K562 (cell line): ENCODE data around the gene STARD6. TPM values are rescaled to one million over a fixed set of nuclear protein-coding genes. Genes with fewer than 3 reads are reported as not detected.

Experiments
- CBFA2T2 ChIP-seq: fragments of 450-650 bp; conservative IDR thresholded peaks from 2 replicates; pipeline ENCODE4 v1.6.1; 2017; ENCODE audit warnings: mild to moderate bottlenecking
- CBFA2T3 ChIP-seq: fragments of 450-650 bp; IDR thresholded peaks from 2 replicates; pipeline ENCODE4 v1.6.1; 2017
- CHD1 ChIP-seq: fragments of 200-600 bp; sonication (generic); IDR thresholded peaks from one replicate; pipeline ENCODE4 v1.6.1; 2012; ENCODE audit warnings: mild to moderate bottlenecking, moderate library complexity, low read length, inconsistent platforms
- COPS2 ChIP-seq: fragments of 450-650 bp; conservative IDR thresholded peaks from 2 replicates; pipeline ENCODE4 v1.6.1; 2016; ENCODE audit warnings: mild to moderate bottlenecking, moderate library complexity
- CXXC5 ChIP-seq: fragments of 250-450 bp; sonication (Bioruptor Pico); IDR thresholded peaks from 2 replicates; pipeline ENCODE4 v1.8.0; 2022; ENCODE audit warnings: inconsistent platforms, mild to moderate bottlenecking, moderate library complexity
- FOXJ3 ChIP-seq: sonication (generic); formaldehyde crosslinking; IDR thresholded peaks from 2 replicates; pipeline ENCODE4 v1.4.0; 2020; ENCODE audit warnings: mild to moderate bottlenecking, missing genetic modification reagents
- GABPB1 ChIP-seq: sonication (generic); formaldehyde crosslinking; IDR thresholded peaks from 2 replicates; pipeline ENCODE4 v1.8.0; 2022; ENCODE audit warnings: mild to moderate bottlenecking, missing genetic modification reagents
- HDAC2 ChIP-seq: fragments of 450-650 bp; IDR thresholded peaks from 2 replicates; pipeline ENCODE4 v1.6.1; 2016; ENCODE audit warnings: mild to moderate bottlenecking
- NFIX ChIP-seq: fragments of 250-450 bp; sonication (Bioruptor Pico); IDR thresholded peaks from 2 replicates; pipeline ENCODE4 v1.4.0; 2020; ENCODE audit warnings: low read depth, mild to moderate bottlenecking, moderate library complexity
- PCBP2 ChIP-seq: fragments of 200-400 bp; formaldehyde crosslinking; IDR thresholded peaks from 2 replicates; pipeline ENCODE4 v1.6.1; 2018; ENCODE audit warnings: low read length, low read depth, mild to moderate bottlenecking, moderate library complexity; ENCODE audit not compliant: poor library complexity, severe bottlenecking
- PHB2 ChIP-seq: fragments of 450-650 bp; IDR thresholded peaks from 2 replicates; pipeline ENCODE4 v1.6.1; 2017; ENCODE audit warnings: low read depth
- PRPF4 ChIP-seq: fragments of 200-400 bp; formaldehyde crosslinking; IDR thresholded peaks from one replicate; pipeline ENCODE4 v1.6.1; 2017; ENCODE audit warnings: low read length, low read depth, mild to moderate bottlenecking; ENCODE audit not compliant: insufficient read depth, poor library complexity, severe bottlenecking
- RAD21 ChIP-seq, 2 experiments: fragments of 250-450 bp in 1 of 2; fragments of 450-650 bp in 1 of 2; sonication (Bioruptor Pico) in 1 of 2; formaldehyde crosslinking in 1 of 2; IDR thresholded peaks in 1 of 2; conservative IDR thresholded peaks in 1 of 2; 2 replicates each; pipeline versions ENCODE4 v1.4.0 to v1.8.0; 2020 to 2022; ENCODE audit warnings: mild to moderate bottlenecking in 2 of 2, moderate library complexity in 1 of 2
- RBFOX2 ChIP-seq: fragments of 200-400 bp; formaldehyde crosslinking; IDR thresholded peaks from 2 replicates; pipeline ENCODE4 v1.6.1; 2017; ENCODE audit warnings: low read depth, mild to moderate bottlenecking, low read length, moderate library complexity
- SIN3B ChIP-seq: fragments of 450-650 bp; IDR thresholded peaks from 2 replicates; pipeline ENCODE4 v1.6.1; 2017; ENCODE audit warnings: low read depth, mild to moderate bottlenecking, moderate library complexity
- SMAD1 ChIP-seq: fragments of 150-350 bp; IDR thresholded peaks from 2 replicates; pipeline ENCODE4 v1.6.1; 2014; ENCODE audit warnings: low read length, low read depth; ENCODE audit not compliant: partially characterized antibody
- TBP ChIP-seq: optimal IDR thresholded peaks from 2 replicates; pipeline ENCODE3; 2011; ENCODE audit warnings: low read depth, low read length, improper control_type of control experiment
- ZFX ChIP-seq: sonication (generic); formaldehyde crosslinking; IDR thresholded peaks from 2 replicates; pipeline ENCODE4 v1.8.0; 2022; ENCODE audit warnings: mild to moderate bottlenecking, missing genetic modification reagents, moderate library complexity
- ZNF699 ChIP-seq: fragments of 250-450 bp; sonication (Bioruptor Pico); IDR thresholded peaks from 2 replicates; pipeline ENCODE4 v1.8.0; 2021; ENCODE audit warnings: mild to moderate bottlenecking, moderate library complexity; ENCODE audit not compliant: insufficient replicate concordance
- polyA plus RNA-seq, 8 experiments: library from polyadenylated mRNA; depleted of rRNA in 4 of 8; stranded (reverse) in 5 of 8; unstranded in 3 of 8; fragments of >200 nt; fragmentation: Nextera tagmentation in 2 of 8; fragmentation: Illumina TruSeq in 1 of 8; extraction: Ambion mirVana in 2 of 8; extraction: Trizol in 1 of 8; gene quantifications; 2 replicates each; pipeline versions ENCODE4 v1.2.1 to v1.2.3, GENCODE V29; 2011 to 2014; ENCODE audit warnings: inconsistent platforms in 1 of 8, missing spikeins in 1 of 8
- total RNA-seq, 7 experiments: library from RNA; depleted of rRNA in 6 of 7; stranded (reverse); fragments of >200 nt in 6 of 7; fragmentation: Illumina TruSeq in 2 of 7; extraction: Trizol in 2 of 7; gene quantifications; 2 replicates each; pipeline versions ENCODE4 v1.2.1 to v1.2.3, GENCODE V29; 2011 to 2021; ENCODE audit warnings: low replicate concordance in 1 of 7
- TF ChIP-seq, protein P1 (sequence below): sonication (generic); formaldehyde crosslinking; IDR thresholded peaks from 2 replicates; pipeline ENCODE4 v1.8.1; 2023; ENCODE audit warnings: mild to moderate bottlenecking, missing genetic modification reagents
- TF ChIP-seq, protein P2 (sequence below): sonication (generic); formaldehyde crosslinking; IDR thresholded peaks from 2 replicates; pipeline ENCODE4 v1.8.0; 2022; ENCODE audit warnings: mild to moderate bottlenecking, missing genetic modification reagents
- TF ChIP-seq, protein P3 (sequence below): fragments of 250-450 bp; sonication (Bioruptor Pico); IDR thresholded peaks from 2 replicates; pipeline ENCODE4 v1.8.0; 2021; ENCODE audit warnings: mild to moderate bottlenecking, moderate library complexity
- TF ChIP-seq, protein P4 (sequence below): IDR thresholded peaks from 2 replicates; pipeline ENCODE4 v1.6.1; 2011; ENCODE audit not compliant: insufficient read length; ENCODE audit errors: extremely low read depth
- TF ChIP-seq, protein P5 (sequence below): fragments of 450-650 bp; conservative IDR thresholded peaks from 2 replicates; pipeline ENCODE4 v1.6.1; 2016; ENCODE audit warnings: missing genetic modification characterization, low read depth, mild to moderate bottlenecking, missing compliant biosample characterization, moderate library complexity

Gene STARD6
- total and polyA plus RNA-seq, 9 of the 15 experiments (the other 6 are each of a cell fraction or from before 2014, with no cell fraction given) = 0.11 to 0.15 TPM; not detected in 7

DNA sequence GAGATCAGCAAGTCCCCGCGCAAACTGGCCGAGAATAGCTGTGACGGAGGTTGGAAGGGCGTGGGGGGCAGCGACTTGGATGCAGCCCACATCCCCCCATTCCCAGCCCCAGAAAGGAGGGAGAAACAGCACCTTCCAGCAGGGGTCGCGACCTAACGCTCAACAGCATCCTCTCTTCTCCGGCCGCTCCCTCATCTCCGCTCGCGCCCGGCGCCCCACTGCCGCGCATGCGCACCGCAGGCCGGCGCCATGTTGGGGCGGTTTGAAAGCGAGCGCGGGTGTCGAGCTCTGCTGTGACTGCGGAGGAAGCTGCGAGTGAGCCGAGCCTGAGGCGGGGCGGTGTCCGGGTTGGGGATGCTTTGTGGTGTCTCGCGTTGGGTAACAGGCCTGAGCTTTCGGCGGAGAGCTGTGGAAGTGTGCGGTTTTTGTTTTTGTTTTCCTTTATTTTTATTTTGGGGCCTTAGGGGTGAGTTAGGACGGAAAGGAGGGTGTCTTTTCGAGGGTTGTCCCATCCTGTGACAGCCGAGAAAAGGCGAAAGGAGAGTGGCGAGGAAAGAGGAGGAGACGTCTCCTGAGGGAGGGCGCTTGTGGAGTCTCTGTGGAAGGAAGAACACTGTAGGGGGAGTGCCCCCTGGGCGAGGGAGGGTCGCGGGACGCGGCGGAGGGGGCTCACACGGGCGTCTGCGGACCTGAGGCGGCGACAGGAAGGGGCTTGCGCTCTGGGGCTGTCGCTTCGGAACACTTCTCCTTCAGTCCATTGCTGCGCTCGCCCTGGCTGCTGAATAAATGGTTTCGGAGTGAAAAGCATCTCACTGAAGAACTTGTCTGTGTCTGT is at the start of gene STARD6, which contains the start of gene C18orf54 (continued):
- TF ChIP-seq, protein P1, sequence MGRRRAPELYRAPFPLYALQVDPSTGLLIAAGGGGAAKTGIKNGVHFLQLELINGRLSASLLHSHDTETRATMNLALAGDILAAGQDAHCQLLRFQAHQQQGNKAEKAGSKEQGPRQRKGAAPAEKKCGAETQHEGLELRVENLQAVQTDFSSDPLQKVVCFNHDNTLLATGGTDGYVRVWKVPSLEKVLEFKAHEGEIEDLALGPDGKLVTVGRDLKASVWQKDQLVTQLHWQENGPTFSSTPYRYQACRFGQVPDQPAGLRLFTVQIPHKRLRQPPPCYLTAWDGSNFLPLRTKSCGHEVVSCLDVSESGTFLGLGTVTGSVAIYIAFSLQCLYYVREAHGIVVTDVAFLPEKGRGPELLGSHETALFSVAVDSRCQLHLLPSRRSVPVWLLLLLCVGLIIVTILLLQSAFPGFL (CRISPR knock-in tag) = no peak
- TF ChIP-seq, protein P2, sequence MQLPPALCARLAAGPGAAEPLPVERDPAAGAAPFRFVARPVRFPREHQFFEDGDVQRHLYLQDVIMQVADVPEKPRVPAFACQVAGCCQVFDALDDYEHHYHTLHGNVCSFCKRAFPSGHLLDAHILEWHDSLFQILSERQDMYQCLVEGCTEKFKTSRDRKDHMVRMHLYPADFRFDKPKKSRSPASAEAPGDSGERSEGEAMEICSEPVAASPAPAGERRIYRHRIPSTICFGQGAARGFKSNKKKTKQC (CRISPR knock-in tag) = no peak
- TF ChIP-seq RAD21 (CRISPR knock-in tag; conservative IDR thresholded peaks at IDR 0.05 in 1 of 2, IDR thresholded peaks at IDR 0.05 in 1 of 2) (peak; percentile 22 to 38; a peak in 2 of 4 replicates), PRPF4 (no peak), CXXC5 (CRISPR knock-in tag) (peak; percentile 62), SIN3B (no peak), FOXJ3 (CRISPR knock-in tag) (no peak), PCBP2 (no peak), CBFA2T3 (no peak), ZFX (CRISPR knock-in tag) (peak; percentile 56), GABPB1 (CRISPR knock-in tag) (no peak), ZNF699 (CRISPR knock-in tag) (no peak), RBFOX2 (peak; percentile 95), TBP (peak; percentile 57), PHB2 (no peak), SMAD1 (no peak), COPS2 (no peak), NFIX (CRISPR knock-in tag) (no peak), CHD1 (peak; percentile 34), CBFA2T2 (no peak), HDAC2 (no peak)
- TF ChIP-seq, protein P3, sequence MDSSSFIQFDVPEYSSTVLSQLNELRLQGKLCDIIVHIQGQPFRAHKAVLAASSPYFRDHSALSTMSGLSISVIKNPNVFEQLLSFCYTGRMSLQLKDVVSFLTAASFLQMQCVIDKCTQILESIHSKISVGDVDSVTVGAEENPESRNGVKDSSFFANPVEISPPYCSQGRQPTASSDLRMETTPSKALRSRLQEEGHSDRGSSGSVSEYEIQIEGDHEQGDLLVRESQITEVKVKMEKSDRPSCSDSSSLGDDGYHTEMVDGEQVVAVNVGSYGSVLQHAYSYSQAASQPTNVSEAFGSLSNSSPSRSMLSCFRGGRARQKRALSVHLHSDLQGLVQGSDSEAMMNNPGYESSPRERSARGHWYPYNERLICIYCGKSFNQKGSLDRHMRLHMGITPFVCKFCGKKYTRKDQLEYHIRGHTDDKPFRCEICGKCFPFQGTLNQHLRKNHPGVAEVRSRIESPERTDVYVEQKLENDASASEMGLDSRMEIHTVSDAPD (CRISPR knock-in tag) = no peak
- TF ChIP-seq, protein P4, sequence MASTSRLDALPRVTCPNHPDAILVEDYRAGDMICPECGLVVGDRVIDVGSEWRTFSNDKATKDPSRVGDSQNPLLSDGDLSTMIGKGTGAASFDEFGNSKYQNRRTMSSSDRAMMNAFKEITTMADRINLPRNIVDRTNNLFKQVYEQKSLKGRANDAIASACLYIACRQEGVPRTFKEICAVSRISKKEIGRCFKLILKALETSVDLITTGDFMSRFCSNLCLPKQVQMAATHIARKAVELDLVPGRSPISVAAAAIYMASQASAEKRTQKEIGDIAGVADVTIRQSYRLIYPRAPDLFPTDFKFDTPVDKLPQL = no peak
- TF ChIP-seq, protein P5, sequence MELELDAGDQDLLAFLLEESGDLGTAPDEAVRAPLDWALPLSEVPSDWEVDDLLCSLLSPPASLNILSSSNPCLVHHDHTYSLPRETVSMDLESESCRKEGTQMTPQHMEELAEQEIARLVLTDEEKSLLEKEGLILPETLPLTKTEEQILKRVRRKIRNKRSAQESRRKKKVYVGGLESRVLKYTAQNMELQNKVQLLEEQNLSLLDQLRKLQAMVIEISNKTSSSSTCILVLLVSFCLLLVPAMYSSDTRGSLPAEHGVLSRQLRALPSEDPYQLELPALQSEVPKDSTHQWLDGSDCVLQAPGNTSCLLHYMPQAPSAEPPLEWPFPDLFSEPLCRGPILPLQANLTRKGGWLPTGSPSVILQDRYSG (tag) = no peak
